NCI-H69 (cell line): ENCODE measurements around the gene DOCK4.
A peak's percentile ranks its signal among the peaks of the same experiment; 100 is the strongest.

ENCODE experiments used
- DNase-seq: peaks from one replicate; lab custom pipeline; 2025; lab: John Stamatoyannopoulos, UW

The DOCK4 gene

GRCh38 chr7:111855842-111856227 lies 350.4 kb downstream of the DOCK4 start:
- DNase-seq, result peak; percentile 26

GRCh38 chr7:111855161-111855841 lies 350.9 kb downstream of the DOCK4 start:
- DNase-seq, result peak; percentile 53

GRCh38 chr7:111853201-111853990 lies 352.8 kb downstream of the DOCK4 start:
- no peak for DNase-seq

GRCh38 chr7:111852081-111852480 lies 354.1 kb downstream of the DOCK4 start:
- DNase-seq, result no peak

GRCh38 chr7:111846898-111847297 lies 359.3 kb downstream of the DOCK4 start:
- DNase-seq, result no peak

GRCh38 chr7:111845853-111846252 lies 360.3 kb downstream of the DOCK4 start:
- DNase-seq, result no peak

- no peak for DNase-seq
Observed at GRCh38 chr7:111844904-111845671, 361.1 kb downstream of the DOCK4 start.

GRCh38 chr7:111842491-111842890 lies 363.7 kb downstream of the DOCK4 start:
- no peak for DNase-seq

- no peak for DNase-seq
Observed at GRCh38 chr7:111841596-111842205, 364.5 kb downstream of the DOCK4 start.

GRCh38 chr7:111840528-111840927 lies 365.7 kb downstream of the DOCK4 start:
- no peak for DNase-seq

- DNase-seq, result no peak
Observed at GRCh38 chr7:111839261-111839660, 366.9 kb downstream of the DOCK4 start.

GRCh38 chr7:111836592-111836991 lies 369.6 kb downstream of the DOCK4 start:
- no peak for DNase-seq

GRCh38 chr7:111835066-111835465 lies 371.1 kb downstream of the DOCK4 start:
- peak; percentile 43 for DNase-seq

GRCh38 chr7:111834367-111834766 lies 371.8 kb downstream of the DOCK4 start:
- DNase-seq, result no peak

GRCh38 chr7:111833466-111833865 lies 372.7 kb downstream of the DOCK4 start:
- no peak for DNase-seq

- DNase-seq, result no peak
Observed at GRCh38 chr7:111832174-111832573, 374.0 kb downstream of the DOCK4 start.

- DNase-seq, result no peak
Observed at GRCh38 chr7:111829221-111829620, 377.0 kb downstream of the DOCK4 start.

GRCh38 chr7:111827863-111828504 lies 378.2 kb downstream of the DOCK4 start:
- no peak for DNase-seq

GRCh38 chr7:111825046-111825445 lies 381.2 kb downstream of the DOCK4 start:
- no peak for DNase-seq

- DNase-seq, result no peak
Observed at GRCh38 chr7:111823826-111824225, 382.4 kb downstream of the DOCK4 start.

GRCh38 chr7:111821046-111821445 lies 385.2 kb downstream of the DOCK4 start:
- no peak for DNase-seq

GRCh38 chr7:111820621-111821020 lies 385.6 kb downstream of the DOCK4 start:
- no peak for DNase-seq
